ENCODE results near the gene CDK5RAP3. TPM values are rescaled to one million over a fixed set of nuclear protein-coding genes. Genes with fewer than 3 reads are reported as not detected.
"Not testable (repeated sequence)": the region's sequence is repeated elsewhere in the genome, so short reads cannot be mapped to it uniquely, and the experiment has no call there.

CDK5RAP3 gene
- total RNA-seq, 2 donors from 2014 or later: 125 to 192 TPM

GRCh38 chr17:47986520-47986919 lies 15.6 kb downstream of the CDK5RAP3 start:
- no peak for DNase-seq (ENCODE audit: low spot score)
- ATAC-seq (ENCODE audit: insufficient number of reproducible peaks, low FRiP score, low read depth): no peak
- H3K9me3 ChIP-seq: no peaks in the 10 kb centered on the region
- H3K4me1 ChIP-seq (ENCODE audit: control insufficient read depth in 1 of 2, low read depth in 2 of 2): peaks cover 4 to 9% of the 10 kb centered on the region in 2 donors
- H3K27ac ChIP-seq: no peak overlapping the region
- TF ChIP-seq CTCF (IDR thresholded peaks at IDR 0.05): no peak
- H3K36me3 ChIP-seq: peaks cover 3% of the 10 kb centered on the region
- no peak overlapping the region for H3K4me3 ChIP-seq
- no peaks in the 10 kb centered on the region for H3K27me3 ChIP-seq (replicated peaks; ENCODE audit: insufficient read depth)

GRCh38 chr17:47987240-47987835 lies 16.4 kb downstream of the CDK5RAP3 start:
- ATAC-seq (ENCODE audit: insufficient number of reproducible peaks, low FRiP score, low read depth): no peak
- no peak overlapping the region for H3K27ac ChIP-seq
- no peak for TF ChIP-seq CTCF (IDR thresholded peaks at IDR 0.05)

GRCh38 chr17:47988445-47988844 lies 17.5 kb downstream of the CDK5RAP3 start:
- H3K27me3 ChIP-seq (replicated peaks; ENCODE audit: insufficient read depth); H3K36me3 ChIP-seq; H3K4me1 ChIP-seq (ENCODE audit: control insufficient read depth in 1 of 2, low read depth in 2 of 2); H3K4me3 ChIP-seq; H3K9me3 ChIP-seq; ATAC-seq (ENCODE audit: insufficient number of reproducible peaks, low FRiP score, low read depth); DNase-seq (ENCODE audit: low spot score); H3K27ac ChIP-seq: not testable (repeated sequence)

More at GRCh38 chr17:47987240-47987835, 16.4 kb downstream of the CDK5RAP3 start:
- Histone ChIP-seq H3K27me3 (replicated peaks; ENCODE audit: insufficient read depth) (no peaks in the 10 kb centered on the region), H3K9me3 (no peaks in the 10 kb centered on the region), H3K4me1 (ENCODE audit: control insufficient read depth in 1 of 2, low read depth in 2 of 2) (peaks cover 4 to 9% of the 10 kb centered on the region in 2 donors), H3K4me3 (no peak overlapping the region), H3K36me3 (peaks cover 3% of the 10 kb centered on the region)
- DNase-seq (ENCODE audit: low spot score): no peak

GRCh38 chr17:47989159-47989558 lies 18.2 kb downstream of the CDK5RAP3 start:
- Histone ChIP-seq H3K27me3 (replicated peaks; ENCODE audit: insufficient read depth) (no peaks in the 10 kb centered on the region), H3K9me3 (no peaks in the 10 kb centered on the region), H3K36me3 (no peaks in the 10 kb centered on the region), H3K4me1 (ENCODE audit: control insufficient read depth in 1 of 2, low read depth in 2 of 2) (peaks cover 4 to 9% of the 10 kb centered on the region in 2 donors), H3K27ac (no peak overlapping the region), H3K4me3 (no peak overlapping the region)
- TF ChIP-seq CTCF (IDR thresholded peaks at IDR 0.05): no peak
- DNase-seq (ENCODE audit: low spot score) (no peak), ATAC-seq (ENCODE audit: insufficient number of reproducible peaks, low FRiP score, low read depth) (no peak)

- H3K4me3 ChIP-seq: no peak overlapping the region
- H3K9me3 ChIP-seq: no peaks in the 10 kb centered on the region
- no peaks in the 10 kb centered on the region for H3K36me3 ChIP-seq
- no peak for TF ChIP-seq CTCF (IDR thresholded peaks at IDR 0.05)
- no peak for ATAC-seq (ENCODE audit: insufficient number of reproducible peaks, low FRiP score, low read depth)
- no peak overlapping the region for H3K27ac ChIP-seq
- DNase-seq (ENCODE audit: low spot score): no peak
- no peaks in the 10 kb centered on the region for H3K27me3 ChIP-seq (replicated peaks; ENCODE audit: insufficient read depth)
- peaks cover 4 to 9% of the 10 kb centered on the region in 2 donors for H3K4me1 ChIP-seq (ENCODE audit: control insufficient read depth in 1 of 2, low read depth in 2 of 2)
These were observed 18.8 kb downstream of the CDK5RAP3 start for GRCh38 chr17:47989700-47990099.

Data from thoracic aorta (tissue), 2 donors.